ENCODE measurements around the gene PMEL. TPM values are rescaled to one million over a fixed set of nuclear protein-coding genes. Genes with fewer than 3 reads are reported as not detected.

The PMEL gene
- total and polyA plus RNA-seq, 9 of the 15 experiments (the other 6 are each of a cell fraction or from before 2014, with no cell fraction given): 0.36 to 2.0 (median 0.98) TPM

- H3K4me3 ChIP-seq: no peak overlapping the region
- DNase-seq (ENCODE audit: extremely low read depth in 1 of 4, low spot score in 3 of 4): no peak
- FAIRE-seq: no peak
- TF ChIP-seq, protein P1, sequence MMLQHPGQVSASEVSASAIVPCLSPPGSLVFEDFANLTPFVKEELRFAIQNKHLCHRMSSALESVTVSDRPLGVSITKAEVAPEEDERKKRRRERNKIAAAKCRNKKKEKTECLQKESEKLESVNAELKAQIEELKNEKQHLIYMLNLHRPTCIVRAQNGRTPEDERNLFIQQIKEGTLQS (IDR thresholded peaks at IDR 0.05): peak; percentile 56
- TF ChIP-seq, protein P1 (CRISPR knock-in tag; conservative IDR thresholded peaks at IDR 0.05): no peak
- no peak for TF ChIP-seq MYNN (IDR thresholded peaks at IDR 0.05)
- TF ChIP-seq MYNN (CRISPR knock-in tag; IDR thresholded peaks at IDR 0.05): no peak
- peak in 1 of 2 experiments; percentile 30; a peak in 1 of 4 replicates for TF ChIP-seq KDM1A (IDR thresholded peaks at IDR 0.05)
- no peak for TF ChIP-seq ZNF76 (CRISPR knock-in tag; IDR thresholded peaks at IDR 0.05; ENCODE audit: borderline replicate concordance)
- peak; percentile 86 for TF ChIP-seq RBM25 (IDR thresholded peaks at IDR 0.05; ENCODE audit: low read depth, low read length, severe bottlenecking)
- 0 out of 2 replicates have a peak, but pooled peaks have one; percentile 8 for TF ChIP-seq CEBPB (tag; IDR thresholded peaks at IDR 0.05)
- TF ChIP-seq BCOR (IDR thresholded peaks at IDR 0.05): peak; percentile 75
- CTCF ChIA-PET (ENCODE audit: low intra/inter-chr PET ratio): interaction anchor here (0.6 kb wide), 1 partner anchor 40 kb away, joined by 3 read pairs; no protein-coding TSS in a partner anchor
- H3K27me3 ChIP-seq (ENCODE audit: control insufficient read depth in 2 of 2, insufficient read depth in 2 of 2, low read length in 2 of 2): no peaks in the 10 kb centered on the region; a peak in 1 of 5 replicates
- BruUV-seq (replicated peaks): no TSS peak
- no peak for ATAC-seq
- in situ Hi-C loops (cut with MboI) (no loop called here), intact Hi-C loops (cut with micrococcal nuclease) (no loop called here)
- POLR2A ChIA-PET: interaction anchor here (0.8 to 1.4 kb wide), 3 partner anchors 19 to 121 kb away, joined by 3 to 5 read pairs (median 4); partner anchors contain the start of gene ORMDL2
- no peaks in the 10 kb centered on the region for H3K9me3 ChIP-seq (replicated peaks; ENCODE audit: control insufficient read depth, insufficient read depth, low read depth, low read length)
- H3K4me1 ChIP-seq (replicated peaks in 1 of 2; ENCODE audit: control insufficient read depth in 2 of 2, insufficient read depth in 2 of 2, low read length in 2 of 2): peaks cover 21 to 25% of the 10 kb centered on the region in 2 experiments; a peak in 4 of 5 replicates
- peaks cover 3% of the 10 kb centered on the region; the same call in 2 of the 3 replicates for H3K79me2 ChIP-seq (ENCODE audit: control insufficient read depth, insufficient read depth, low read length)
- H3K27ac ChIP-seq (ENCODE audit: extremely low read depth, low read depth, low read length): no peak overlapping the region
- no peaks in the 10 kb centered on the region for H4K20me1 ChIP-seq (replicated peaks; ENCODE audit: control insufficient read depth, insufficient read depth, low read length)
- 50% methylated on average over 1 of the region's 1 CpG for WGBS (ENCODE audit: insufficient coverage, low coverage, missing lambda C conversion rate)
- no peaks in the 10 kb centered on the region for H3K9me1 ChIP-seq (ENCODE audit: control insufficient read depth, insufficient read depth, low read length)
- H3K36me3 ChIP-seq (ENCODE audit: control insufficient read depth, insufficient read depth, low read length): no peaks in the 10 kb centered on the region
- H3K9ac ChIP-seq (ENCODE audit: insufficient read depth in 1 of 2, low read depth in 2 of 2, low read length in 2 of 2): no peak overlapping the region
- no peak overlapping the region for H3K4me2 ChIP-seq (ENCODE audit: insufficient read depth, low read length)
- H2AFZ ChIP-seq (ENCODE audit: low read depth, low read length): no peak overlapping the region
Observed at GRCh38 chr12:55933799-55934742, 31.8 kb downstream of the PMEL start.
